SU-DHL-6 (cell line): Measurements from ENCODE around the gene WDR86.

Experiments
- H2AFZ ChIP-seq: fragments of 200-600 bp; sonication (generic); 2 replicates; pipeline ENCODE4 v1.6.1; 2014; ENCODE audit warnings: low read depth, mild to moderate bottlenecking, moderate library complexity, mixed read lengths, antibody characterized with exemption, low read length; ENCODE audit not compliant: severe bottlenecking
- H3F3A ChIP-seq: fragments of 200-600 bp; shearing (Covaris generic); 2 replicates; pipeline ENCODE4 v1.6.0; 2016; ENCODE audit warnings: antibody characterized with exemption, mild to moderate bottlenecking; ENCODE audit not compliant: insufficient read depth
- H3K27ac ChIP-seq: fragments of 200-600 bp; sonication (generic); 2 replicates; pipeline ENCODE4 v1.5.1; 2016; ENCODE audit warnings: low read depth, mild to moderate bottlenecking, low read length, moderate library complexity, mixed read lengths
- H3K27me3 ChIP-seq: fragments of 200-600 bp; sonication (generic), shearing (Covaris generic); 2 replicates; pipeline ENCODE4 v1.6.0; 2014; ENCODE audit warnings: mild to moderate bottlenecking, low read length
- H3K36me3 ChIP-seq: fragments of 200-600 bp; sonication (generic); 2 replicates; pipeline ENCODE4 v1.6.1; 2014; ENCODE audit warnings: mild to moderate bottlenecking, low read length, mixed read lengths
- H3K4me2 ChIP-seq: fragments of 300-600, 200-600 bp; shearing (Covaris generic), sonication (generic); 2 replicates; pipeline ENCODE4 v1.6.0; 2014; ENCODE audit warnings: low read length, low read depth, mild to moderate bottlenecking; ENCODE audit not compliant: poor library complexity, severe bottlenecking
- H3K4me3 ChIP-seq: fragments of 200-600 bp; sonication (generic); 2 replicates; pipeline ENCODE4 v1.5.1; 2014; ENCODE audit warnings: antibody characterized with exemption, low read length, mild to moderate bottlenecking, mixed read lengths; ENCODE audit not compliant: insufficient read depth, poor library complexity, severe bottlenecking
- H3K79me2 ChIP-seq: fragments of 200-600 bp; sonication (generic); 2 replicates; pipeline ENCODE4 v1.6.1; 2014; ENCODE audit warnings: mild to moderate bottlenecking, low read length, moderate library complexity; ENCODE audit not compliant: insufficient read depth
- H3K9ac ChIP-seq: fragments of 200-600 bp; sonication (generic); 2 replicates; pipeline ENCODE4 v1.7.0; 2014; ENCODE audit warnings: mild to moderate bottlenecking, low read length
- H3K9me2 ChIP-seq: fragments of 200-600 bp; sonication (generic); replicated peaks from 2 replicates; pipeline ENCODE4 v1.6.1; 2014; ENCODE audit warnings: low read length; ENCODE audit not compliant: insufficient read depth
- H3K9me3 ChIP-seq: fragments of 200-600 bp; sonication (generic); 2 replicates; pipeline ENCODE4 v1.6.1; 2014; ENCODE audit warnings: low read length, mixed read lengths; ENCODE audit not compliant: insufficient read depth
- H4K20me1 ChIP-seq: fragments of 200-600 bp; sonication (generic); 2 replicates; pipeline ENCODE4 v1.6.1; 2014; ENCODE audit warnings: low read depth, mild to moderate bottlenecking, antibody characterized with exemption, low read length, moderate library complexity, mixed read lengths
- CTCF ChIP-seq: fragments of 200-600 bp; sonication (generic); IDR thresholded peaks from one replicate; pipeline ENCODE4 v1.5.1; 2017; ENCODE audit warnings: antibody characterized with exemption, mild to moderate bottlenecking, low read length, moderate library complexity; ENCODE audit not compliant: insufficient read depth, poor library complexity, severe bottlenecking
- EZH2phosphoT487 ChIP-seq: fragments of 200-600 bp; sonication (generic), shearing (Covaris generic); conservative IDR thresholded peaks from 2 replicates; pipeline ENCODE4 v1.6.1; 2018; ENCODE audit warnings: mild to moderate bottlenecking, antibody characterized with exemption, low read length, moderate library complexity, mixed read lengths

Gene WDR86

GRCh38 chr7:151402029-151402835 lies 7.6 kb downstream of the WDR86 start:
- no peak overlapping the region for H3K27ac ChIP-seq
- H3K9ac ChIP-seq, result no peak overlapping the region
- no peaks in the 10 kb centered on the region for H3F3A ChIP-seq
- no peak for TF ChIP-seq CTCF
- no peak for TF ChIP-seq EZH2phosphoT487
- no peak overlapping the region for H3K4me2 ChIP-seq
- no peaks in the 10 kb centered on the region for H3K9me3 ChIP-seq
- no peaks in the 10 kb centered on the region for H3K79me2 ChIP-seq
- H2AFZ ChIP-seq, result no peak overlapping the region
- H3K4me3 ChIP-seq, result no peak overlapping the region
- H4K20me1 ChIP-seq, result no peaks in the 10 kb centered on the region
- no peaks in the 10 kb centered on the region for H3K9me2 ChIP-seq
- H3K36me3 ChIP-seq, result no peaks in the 10 kb centered on the region
- no peaks in the 10 kb centered on the region for H3K27me3 ChIP-seq

- Histone ChIP-seq H3K9ac (peak overlapping the region; percentile 40), H3K4me2 (peak overlapping the region; percentile 58), H3K27ac (peak overlapping the region; percentile 72), H2AFZ (peak overlapping the region; percentile 55), H3K79me2 (no peaks in the 10 kb centered on the region), H3K36me3 (no peaks in the 10 kb centered on the region), H4K20me1 (no peaks in the 10 kb centered on the region), H3K27me3 (no peaks in the 10 kb centered on the region), H3K4me3 (peak overlapping the region; percentile 26), H3K9me2 (no peaks in the 10 kb centered on the region), H3F3A (no peaks in the 10 kb centered on the region), H3K9me3 (no peaks in the 10 kb centered on the region)
- TF ChIP-seq CTCF, result no peak
- TF ChIP-seq EZH2phosphoT487, result no peak
Observed at GRCh38 chr7:151400626-151401315, 9.1 kb downstream of the WDR86 start.

GRCh38 chr7:151399906-151400305 lies 9.9 kb downstream of the WDR86 start:
- Histone ChIP-seq H3K4me3 (no peak overlapping the region), H3K9ac (0 out of 2 replicates have a peak overlapping the region, but pooled peaks have one; percentile 27), H3K36me3 (no peaks in the 10 kb centered on the region), H3K79me2 (no peaks in the 10 kb centered on the region), H3K9me2 (no peaks in the 10 kb centered on the region), H3K27me3 (no peaks in the 10 kb centered on the region), H3F3A (no peaks in the 10 kb centered on the region), H3K9me3 (no peaks in the 10 kb centered on the region), H2AFZ (no peak overlapping the region), H4K20me1 (no peaks in the 10 kb centered on the region), H3K4me2 (peak overlapping the region; percentile 58), H3K27ac (peak overlapping the region; percentile 72; the same call in 1 of the 2 replicates)
- TF ChIP-seq EZH2phosphoT487 (no peak), CTCF (no peak)
